Mesodermal cell (in vitro differentiated cells): ENCODE measurements around the gene DEF6.
"Not testable (repeated sequence)": the region's sequence is repeated elsewhere in the genome, so short reads cannot be mapped to it uniquely, and the experiment has no call there.

Experiments used
- H3K27ac ChIP-seq: 2 replicates; pipeline ENCODE4 v1.7.0; 2013; ENCODE audit warnings: mild to moderate bottlenecking, low read depth, low read length, moderate library complexity; ENCODE audit not compliant: severe bottlenecking
- H3K36me3 ChIP-seq: 2 replicates; pipeline ENCODE4 v1.7.1; 2013; ENCODE audit warnings: mild to moderate bottlenecking, low read length, moderate library complexity; ENCODE audit not compliant: control insufficient read depth, insufficient read depth
- H3K4me1 ChIP-seq: one replicate; pipeline ENCODE4 v1.7.1; 2013; ENCODE audit warnings: mild to moderate bottlenecking, low read length; ENCODE audit not compliant: insufficient read depth, control insufficient read depth, poor library complexity, severe bottlenecking
- H3K4me3 ChIP-seq: 2 replicates; pipeline ENCODE4 v1.7.0; 2013; ENCODE audit warnings: low read length, control low read depth, mild to moderate bottlenecking; ENCODE audit not compliant: insufficient read depth, poor library complexity, severe bottlenecking; ENCODE audit errors: extremely low read depth
- H3K9me3 ChIP-seq: 2 replicates; pipeline ENCODE4 v1.7.1; 2013; ENCODE audit warnings: mild to moderate bottlenecking, low read length, moderate library complexity; ENCODE audit not compliant: control insufficient read depth
- WGBS, 2 experiments: methylation state at CpG; one replicate each; pipeline ENCODE4 v1.1.5; 2013; ENCODE audit warnings: missing lambda C conversion rate in 2 of 2; ENCODE audit not compliant: insufficient coverage in 2 of 2; 5-methylcytosine and 5-hydroxymethylcytosine counted together

The DEF6 gene

GRCh38 chr6:35321091-35321490 is 23.5 kb downstream of the DEF6 start:
- Histone ChIP-seq H3K4me3 (no peak overlapping the region), H3K27ac (no peak overlapping the region), H3K9me3 (no peaks in the 10 kb centered on the region), H3K4me1 (peaks cover 3% of the 10 kb centered on the region), H3K36me3 (no peaks in the 10 kb centered on the region)
- WGBS, 2 experiments = 87 to 88% methylated on average over 7 to 8 of the region's 8 CpGs

- no peak overlapping the region for H3K4me3 ChIP-seq
- H3K9me3 ChIP-seq = peaks cover 3% of the 10 kb centered on the region
- WGBS, 2 experiments = 42 to 43% methylated on average over 3 to 4 of the region's 7 CpGs
- H3K4me1 ChIP-seq = no peaks in the 10 kb centered on the region
- no peaks in the 10 kb centered on the region for H3K36me3 ChIP-seq
- H3K27ac ChIP-seq = no peak overlapping the region
These were observed 29.9 kb downstream of the DEF6 start for GRCh38 chr6:35327349-35328027.

- H3K4me3 ChIP-seq = no peak overlapping the region
- H3K27ac ChIP-seq = no peak overlapping the region
- H3K36me3 ChIP-seq = no peaks in the 10 kb centered on the region
- no peaks in the 10 kb centered on the region for H3K4me1 ChIP-seq
- peaks cover 3% of the 10 kb centered on the region for H3K9me3 ChIP-seq
- WGBS, 2 experiments = 100% methylated on average over 1 of the region's 1 CpG; no CpG with 5 or more reads in 1 of the 2 experiments
These were observed 30.6 kb downstream of the DEF6 start for GRCh38 chr6:35328108-35328723.

GRCh38 chr6:35328965-35329364 is 31.3 kb downstream of the DEF6 start:
- not testable (repeated sequence) for H3K36me3 ChIP-seq, H3K4me3 ChIP-seq, H3K27ac ChIP-seq, H3K9me3 ChIP-seq, H3K4me1 ChIP-seq
- 97% methylated on average over 4 to 7 of the region's 8 CpGs for WGBS, 2 experiments

- H3K36me3 ChIP-seq = no peaks in the 10 kb centered on the region
- WGBS, 2 experiments = 94 to 95% methylated on average over 4 to 6 of the region's 9 CpGs
- H3K27ac ChIP-seq = no peak overlapping the region
- H3K4me1 ChIP-seq = no peaks in the 10 kb centered on the region
- H3K4me3 ChIP-seq = no peak overlapping the region
- peaks cover 3% of the 10 kb centered on the region for H3K9me3 ChIP-seq
These were observed 33.0 kb downstream of the DEF6 start for GRCh38 chr6:35330541-35331119.

- not testable (repeated sequence) for H3K4me1 ChIP-seq, H3K36me3 ChIP-seq, H3K9me3 ChIP-seq, H3K4me3 ChIP-seq, H3K27ac ChIP-seq
- 83 to 84% methylated on average over 7 to 8 of the region's 9 CpGs for WGBS, 2 experiments
These were observed 34.7 kb downstream of the DEF6 start for GRCh38 chr6:35332074-35332887.

- Histone ChIP-seq H3K27ac (no peak overlapping the region), H3K9me3 (no peaks in the 10 kb centered on the region), H3K36me3 (peaks cover 14% of the 10 kb centered on the region), H3K4me3 (no peak overlapping the region), H3K4me1 (peaks cover 9% of the 10 kb centered on the region)
- 93 to 95% methylated on average over 3 to 4 of the region's 13 CpGs for WGBS, 2 experiments
These were observed 43.9 kb downstream of the DEF6 start for GRCh38 chr6:35341557-35341956.

- 0 to 1% methylated on average over 50 to 73 of the region's 77 CpGs for whole genome bisulfite sequencing, 2 experiments
- Histone ChIP-seq H3K36me3 (peaks cover 18% of the 10 kb centered on the region), H3K9me3 (no peaks in the 10 kb centered on the region), H3K27ac (no peak within 1 kb of the TSS), H3K4me3 (peak within 1 kb of the TSS; percentile 74), H3K4me1 (peaks cover 9% of the 10 kb centered on the region)
These were observed 44.9 kb downstream of the DEF6 start, which contains the start of gene PPARD for GRCh38 chr6:35342258-35343091. TSS of gene PPARD (plus strand) at chr6:35342558. CDS start at chr6:35411088, 68,530 bp downstream.

- H3K4me3 ChIP-seq = peak overlapping the region; percentile 74
- 56 to 62% methylated on average over 8 to 11 of the region's 13 CpGs for WGBS, 2 experiments
- peaks cover 23% of the 10 kb centered on the region for H3K36me3 ChIP-seq
- H3K9me3 ChIP-seq = no peaks in the 10 kb centered on the region
- H3K27ac ChIP-seq = no peak overlapping the region
- peaks cover 9% of the 10 kb centered on the region for H3K4me1 ChIP-seq
These were observed 45.6 kb downstream of the DEF6 start for GRCh38 chr6:35343092-35343834.
